Right ventricle myocardium superior (tissue), 1 donor: ENCODE measurements around the gene WWTR1. TPM values are rescaled to one million over a fixed set of nuclear protein-coding genes. Genes with fewer than 3 reads are reported as not detected.
A peak's percentile ranks its signal among the peaks of the same experiment; 100 is the strongest.

Experiments
- ATAC-seq: fragments of 200-7000 bp; cut with Tn5 transposase; one replicate; pipeline ENCODE4 v1.9.1; 2020; ENCODE audit warnings: mild to moderate bottlenecking; ENCODE audit not compliant: poor library complexity
- DNase-seq: peaks from one replicate; pipeline ENCODE4 v3.0.0-alpha.2; 2020
- intact Hi-C: fragments of 100-400 bp; cut with DNase I; formaldehyde crosslinking; loops from one replicate; pipeline ENCODE4 v1.11.2; 2022
- total RNA-seq: library from RNA; stranded (reverse); fragmentation: NEBNext Ultra II Directional; extraction: Animal tissue kit (Norgen Biotek cat#: 25700); gene quantifications from one replicate; pipeline ENCODE4 v1.2.1, GENCODE V29; 2021
- donor health status: DM: no; HTN: yes; CAD: no; lungs with severe emphysema.

The WWTR1 gene
- total RNA-seq, 1 donor from 2014 or later: 37.9 TPM

- ATAC-seq (no peak), DNase-seq (no peak)
- intact Hi-C loops: no loop called here
These were observed 76.6 kb downstream of the WWTR1 start for GRCh38 chr3:149581248-149581647.

GRCh38 chr3:149579838-149580542 lies 77.8 kb downstream of the WWTR1 start:
- DNase-seq (no peak), ATAC-seq (no peak)
- intact Hi-C loops: no loop called here

- DNase-seq: no peak
- intact Hi-C loops: no loop called here
- ATAC-seq: no peak
These were observed 78.7 kb downstream of the WWTR1 start for GRCh38 chr3:149579161-149579560.

GRCh38 chr3:149577801-149578200 lies 80.0 kb downstream of the WWTR1 start:
- intact Hi-C loops: no loop called here
- DNase-seq (no peak), ATAC-seq (no peak)

- intact Hi-C loops: no loop called here
- no peak for DNase-seq
These were observed 81.8 kb downstream of the WWTR1 start for GRCh38 chr3:149575961-149576564.

GRCh38 chr3:149575213-149575960 lies 82.4 kb downstream of the WWTR1 start:
- DNase-seq: peak; percentile 66
- intact Hi-C loops: no loop called here
- peak; percentile 57 for ATAC-seq

More at GRCh38 chr3:149575961-149576564, 81.8 kb downstream of the WWTR1 start:
- ATAC-seq: peak; percentile 75

- no peak for DNase-seq
- intact Hi-C loops: no loop called here
- no peak for ATAC-seq
These were observed 84.9 kb downstream of the WWTR1 start for GRCh38 chr3:149572796-149573414.

GRCh38 chr3:149571381-149571780 lies 86.4 kb downstream of the WWTR1 start:
- intact Hi-C loops: no loop called here
- ATAC-seq: no peak

GRCh38 chr3:149570016-149570415 lies 87.8 kb downstream of the WWTR1 start:
- intact Hi-C loops: no loop called here
- ATAC-seq (no peak), DNase-seq (no peak)

More at GRCh38 chr3:149571381-149571780, 86.4 kb downstream of the WWTR1 start:
- DNase-seq: no peak

- DNase-seq: no peak
- intact Hi-C loops: loop anchor here (5.0 kb wide), 1 partner anchor 90 kb away; the partner anchor contains the start of gene WWTR1
- no peak for ATAC-seq
These were observed 90.4 kb downstream of the WWTR1 start for GRCh38 chr3:149567381-149567780.

GRCh38 chr3:149566292-149566975 lies 91.4 kb downstream of the WWTR1 start:
- intact Hi-C loops: loop anchor here (5.0 kb wide), 1 partner anchor 91 kb away; the partner anchor contains the start of gene WWTR1
- DNase-seq (no peak), ATAC-seq (no peak)

- DNase-seq (no peak), ATAC-seq (no peak)
- intact Hi-C loops: no loop called here
These were observed 93.7 kb downstream of the WWTR1 start for GRCh38 chr3:149564079-149564478.

- DNase-seq (no peak), ATAC-seq (no peak)
- intact Hi-C loops: no loop called here
These were observed 94.7 kb downstream of the WWTR1 start for GRCh38 chr3:149563114-149563513.

GRCh38 chr3:149560617-149561016 lies 97.2 kb downstream of the WWTR1 start:
- ATAC-seq: no peak
- intact Hi-C loops: no loop called here

GRCh38 chr3:149560001-149560400 lies 97.8 kb downstream of the WWTR1 start:
- DNase-seq (no peak), ATAC-seq (no peak)
- intact Hi-C loops: no loop called here

More at GRCh38 chr3:149560617-149561016, 97.2 kb downstream of the WWTR1 start:
- no peak for DNase-seq

- DNase-seq (no peak), ATAC-seq (no peak)
- intact Hi-C loops: no loop called here
These were observed 98.3 kb downstream of the WWTR1 start for GRCh38 chr3:149559525-149559924.

GRCh38 chr3:149555927-149556326 lies 101.9 kb downstream of the WWTR1 start:
- intact Hi-C loops: no loop called here
- ATAC-seq: peak; percentile 45
- DNase-seq: peak; percentile 68

- DNase-seq (no peak), ATAC-seq (peak; percentile 2)
- intact Hi-C loops: no loop called here
These were observed 103.0 kb downstream of the WWTR1 start for GRCh38 chr3:149554826-149555225.
